A549 (cell line): ENCODE measurements around the gene FHL2.

ENCODE experiments used
- CTCF ChIP-seq: fragments of >200 bp; sonication (Bioruptor Twin); formaldehyde crosslinking; IDR thresholded peaks from 3 replicates; pipeline ENCODE4 v1.5.1; 2016
- ELK1 ChIP-seq: fragments of 150-350 bp; IDR thresholded peaks from 2 replicates; pipeline ENCODE4 v1.6.1; 2014; ENCODE audit warnings: low read depth, mild to moderate bottlenecking, low read length
- EP300 ChIP-seq, 2 experiments: fragments of >200 bp; sonication (Bioruptor Twin); formaldehyde crosslinking; IDR thresholded peaks; 2 replicates in 1 of 2; 3 replicates in 1 of 2; pipeline ENCODE4 v1.6.1; 2016 to 2017
- TP53 ChIP-seq: fragments of 250-450 bp; sonication (Bioruptor Pico); IDR thresholded peaks from 2 replicates; pipeline ENCODE4 v1.5.0; 2021; ENCODE audit warnings: mild to moderate bottlenecking, moderate library complexity
- ZC3H11A ChIP-seq: fragments of 450-650 bp; IDR thresholded peaks from 2 replicates; pipeline ENCODE4 v1.6.1; 2014; ENCODE audit warnings: antibody characterized with exemption, mild to moderate bottlenecking

- TF ChIP-seq ELK1 (no peak), TP53 (CRISPR knock-in tag) (no peak), EP300 (IDR thresholded peaks at IDR 0.05) (no peak), ZC3H11A (no peak), CTCF (no peak)
These were observed 80.9 kb downstream of the FHL2 start for GRCh38 chr2:105317937-105318336.
